ENCODE measurements around the gene PADI2. TPM values are rescaled to one million over a fixed set of nuclear protein-coding genes. Genes with fewer than 3 reads are reported as not detected.

Gene PADI2
- total and polyA plus RNA-seq, 2 experiments from 2014 or later: 1.7 to 4.3 TPM

- TF ChIP-seq ZNF462 (CRISPR knock-in tag; IDR thresholded peaks at IDR 0.05) (no peak), EZH2 (IDR thresholded peaks at IDR 0.05; ENCODE audit: low read depth, unreplicated experiment) (no peak), CREB1 (CRISPR knock-in tag; IDR thresholded peaks at IDR 0.05; ENCODE audit: low read depth) (no peak), POLR2AphosphoS5 (IDR thresholded peaks at IDR 0.05; ENCODE audit: low read depth) (no peak)
Measured at GRCh38 chr1:17060306-17060749, 58.9 kb downstream of the PADI2 start (continued).

- peaks cover 3% of the 10 kb centered on the region; the same call in 1 of the 3 replicates for H3K9me3 Mint-ChIP-seq
- peaks cover 14% of the 10 kb centered on the region for H3F3A ChIP-seq (replicated peaks; ENCODE audit: low read depth)
- H3K4me1 Mint-ChIP-seq: peaks cover 22% of the 10 kb centered on the region
- no peaks in the 10 kb centered on the region for H3K79me2 ChIP-seq (replicated peaks; ENCODE audit: insufficient read depth)
- H2AFZ ChIP-seq: peak overlapping the region; percentile 78; the same call in 1 of the 2 replicates
- H3K27me3 ChIP-seq (ENCODE audit: insufficient read depth): no peaks in the 10 kb centered on the region
- 0 out of 3 replicates have a peak, but pooled peaks cover 2% of the 10 kb centered on the region for H3K36me3 Mint-ChIP-seq (ENCODE audit: low read depth)
- no peaks in the 10 kb centered on the region for H4K20me1 ChIP-seq (replicated peaks; ENCODE audit: insufficient read depth)
- ATAC-seq: peak; percentile 99
- H3K27ac ChIP-seq (ENCODE audit: low read depth): no peak overlapping the region
- DNase-seq (ENCODE audit: low spot score): peak; percentile 91
- peak overlapping the region; percentile 49; the same call in 1 of the 2 replicates for H3K4me2 ChIP-seq
- H3K9me2 ChIP-seq (ENCODE audit: insufficient read depth): no peaks in the 10 kb centered on the region
- peaks cover 35% of the 10 kb centered on the region for H3K4me1 ChIP-seq (ENCODE audit: insufficient read depth)
- H3K4me3 ChIP-seq: no peak overlapping the region
- H3K4me3 Mint-ChIP-seq: no peak overlapping the region
- H3K36me3 ChIP-seq (ENCODE audit: insufficient read depth): no peaks in the 10 kb centered on the region
- H3K27me3 Mint-ChIP-seq (ENCODE audit: insufficient read depth, low read depth, poor library complexity): peaks cover 12% of the 10 kb centered on the region
- no peak overlapping the region for H3K27ac Mint-ChIP-seq
- TF ChIP-seq CREB1 (CRISPR knock-in tag; IDR thresholded peaks at IDR 0.05; ENCODE audit: low read depth): no peak
- TF ChIP-seq CTCF (conservative IDR thresholded peaks at IDR 0.05; ENCODE audit: low read depth in 2 of 2): peak; percentile 85 to 96
- TF ChIP-seq EZH2phosphoT487 (IDR thresholded peaks at IDR 0.05; ENCODE audit: unreplicated experiment): no peak
Measured at GRCh38 chr1:17059391-17060305, 59.6 kb downstream of the PADI2 start.
